GM18511 (cell line): ENCODE measurements around the gene CAPN12.

Source experiments
- ATAC-seq: cut with Tn5 transposase; IDR thresholded peaks from one replicate; pipeline ENCODE4 v1.9.1; 2021; ENCODE audit warnings: mild to moderate bottlenecking, moderate library complexity; ENCODE audit not compliant: unreplicated experiment

The CAPN12 gene

GRCh38 chr19:38727306-38727867, 16.9 kb downstream of the CAPN12 start:
- ATAC-seq = no peak

GRCh38 chr19:38726761-38727301, 17.4 kb downstream of the CAPN12 start:
- no peak for ATAC-seq

- no peak for ATAC-seq
Observed at GRCh38 chr19:38726284-38726673, 18.0 kb downstream of the CAPN12 start.

DNA sequence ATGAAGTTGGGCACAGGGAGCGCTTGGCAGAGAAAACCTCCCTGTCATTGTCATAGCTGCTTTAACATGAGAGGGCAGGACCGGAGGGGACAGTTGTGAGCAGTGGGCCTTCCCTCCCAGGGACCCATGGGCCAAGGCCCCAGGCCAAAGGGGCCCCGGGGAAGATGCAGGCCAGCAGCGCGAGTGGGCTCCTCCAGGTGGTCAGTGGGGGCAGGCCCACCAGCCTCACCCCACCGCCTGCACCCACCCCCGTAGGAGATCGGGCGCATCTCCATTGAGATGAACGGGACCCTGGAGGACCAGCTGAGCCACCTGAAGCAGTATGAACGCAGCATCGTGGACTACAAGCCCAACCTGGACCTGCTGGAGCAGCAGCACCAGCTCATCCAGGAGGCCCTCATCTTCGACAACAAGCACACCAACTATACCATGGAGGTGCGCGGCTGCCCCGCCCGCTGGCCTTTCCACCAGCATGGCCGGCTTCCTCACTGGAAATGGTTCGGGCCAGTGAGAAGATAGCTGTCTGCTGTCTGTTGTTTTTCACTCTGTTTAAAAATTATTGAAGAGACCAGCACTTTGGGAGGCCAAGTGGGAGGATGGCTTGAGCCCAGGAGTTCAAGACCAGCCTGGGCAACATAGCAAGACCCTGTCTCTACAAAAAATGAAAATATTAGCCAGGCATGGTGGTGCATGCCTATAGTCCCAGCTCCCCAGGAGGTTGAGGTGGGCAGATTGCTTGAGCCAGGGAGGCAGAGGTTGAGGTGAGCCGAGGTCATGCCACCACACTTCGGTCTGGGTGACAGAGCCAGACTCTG, 18.6 kb downstream of the CAPN12 start:
- ATAC-seq = no peak

- no peak for ATAC-seq
Observed at GRCh38 chr19:38723990-38724854, 20.1 kb downstream of the CAPN12 start.

GRCh38 chr19:38723606-38723965, 20.7 kb downstream of the CAPN12 start:
- ATAC-seq = no peak

DNA sequence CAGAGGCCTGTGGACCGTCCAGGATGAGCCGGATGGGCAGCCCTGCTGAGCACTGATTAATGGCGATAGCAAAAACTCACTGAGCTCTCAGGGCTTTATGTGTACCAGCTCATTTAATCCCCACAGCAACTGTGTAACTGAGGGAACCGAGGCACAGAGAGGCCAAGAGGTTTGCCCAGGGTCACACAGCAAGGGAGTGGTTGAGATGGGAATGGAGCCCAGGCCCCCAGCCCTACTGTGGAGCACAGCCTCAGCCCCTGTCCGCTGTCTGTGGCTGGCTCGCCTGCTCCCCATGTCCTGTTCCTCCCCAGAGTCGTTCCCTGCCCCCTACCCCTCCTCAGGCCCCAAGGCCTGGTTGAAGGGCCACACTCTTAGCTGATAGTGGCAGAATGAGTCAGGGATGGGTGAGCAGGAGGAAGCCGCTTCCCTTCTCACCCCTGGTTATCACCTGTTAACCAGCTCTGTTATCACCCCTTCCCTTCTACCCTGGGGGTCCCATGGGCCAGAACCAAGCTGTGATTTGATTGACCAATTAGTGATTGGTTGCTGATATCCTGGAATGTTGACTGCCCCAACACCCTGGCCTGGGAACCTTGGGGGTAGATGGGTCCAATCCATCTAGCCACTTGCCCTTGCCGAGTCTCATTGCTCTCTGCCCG, 21.2 kb downstream of the CAPN12 start:
- no peak for ATAC-seq

DNA sequence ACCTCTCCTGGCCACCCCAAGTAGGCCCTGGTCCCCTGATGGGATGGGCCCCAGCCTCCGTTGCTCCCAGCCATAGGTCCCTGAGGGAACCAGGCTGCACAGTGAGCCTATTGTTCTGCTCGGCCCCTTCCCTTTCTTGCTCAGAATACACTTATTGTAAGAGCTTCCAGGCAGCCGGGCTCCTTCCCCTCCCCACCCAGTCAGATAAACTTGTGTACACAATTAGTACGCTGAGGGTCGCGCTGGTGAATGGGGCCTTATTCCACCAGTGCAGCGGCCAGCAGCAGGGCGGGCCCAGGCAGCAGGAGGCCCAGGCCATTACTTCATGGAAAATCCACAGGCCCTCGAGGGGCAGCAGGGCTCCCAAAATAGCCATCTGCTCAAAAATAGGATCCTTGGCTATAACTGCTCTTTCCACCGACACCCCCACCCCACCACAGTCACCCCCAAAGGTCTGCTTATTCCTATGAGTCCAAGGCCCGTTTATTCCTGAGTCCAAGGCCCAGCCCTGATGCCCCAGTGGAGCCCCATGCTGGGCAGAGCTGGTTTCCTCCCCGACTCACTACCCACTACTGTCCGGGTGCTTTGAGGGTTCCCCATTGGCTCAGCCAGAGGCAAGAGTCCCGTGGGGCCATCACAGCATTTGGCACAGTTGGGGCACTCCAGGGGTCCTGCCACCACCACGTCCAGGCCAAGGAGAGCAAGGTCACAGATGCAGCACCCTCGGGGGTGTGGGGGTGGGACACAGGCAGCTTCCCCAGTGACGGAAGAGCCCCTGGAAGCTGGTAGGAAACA, 22.1 kb downstream of the CAPN12 start:
- no peak for ATAC-seq

GRCh38 chr19:38721496-38721895, 22.8 kb downstream of the CAPN12 start:
- ATAC-seq = no peak

DNA sequence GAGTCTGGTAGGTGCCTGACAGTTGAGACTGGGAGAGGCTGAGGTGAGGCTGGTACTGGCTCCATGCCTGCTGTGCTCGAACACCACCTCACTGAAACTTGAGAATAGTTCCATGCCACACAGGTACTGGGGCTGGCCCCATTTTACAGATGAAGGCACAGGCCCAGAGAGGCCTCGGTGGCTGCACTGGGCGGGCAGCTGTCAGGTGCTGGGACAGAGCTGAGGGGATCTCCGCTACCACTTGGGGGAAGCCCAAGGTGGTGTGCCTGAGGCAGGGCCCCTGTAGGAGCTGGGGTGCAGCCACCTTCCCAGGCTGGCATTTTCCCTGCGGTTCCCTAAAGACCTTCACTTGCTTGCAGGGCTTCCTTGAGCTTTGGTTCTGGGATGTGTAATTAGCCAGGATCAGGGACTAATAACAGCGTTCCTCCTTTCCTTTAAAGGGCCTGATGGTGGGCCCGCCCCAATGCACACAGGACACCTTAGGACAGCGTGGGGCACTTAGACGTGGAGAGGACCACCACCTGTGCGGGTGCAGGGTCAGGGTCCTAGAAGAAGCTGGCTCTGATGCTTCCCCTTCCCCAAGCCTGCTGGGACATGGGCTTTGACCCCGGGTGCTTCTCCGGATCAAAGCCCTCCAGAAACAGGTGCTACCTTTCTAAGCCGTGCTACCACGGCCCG, 23.6 kb downstream of the CAPN12 start:
- ATAC-seq = no peak

- no peak for ATAC-seq
Observed at GRCh38 chr19:38719761-38720558, 24.3 kb downstream of the CAPN12 start.

GRCh38 chr19:38718747-38719543, 25.3 kb downstream of the CAPN12 start:
- no peak for ATAC-seq

GRCh38 chr19:38717855-38718254, 26.4 kb downstream of the CAPN12 start:
- no peak for ATAC-seq

DNA sequence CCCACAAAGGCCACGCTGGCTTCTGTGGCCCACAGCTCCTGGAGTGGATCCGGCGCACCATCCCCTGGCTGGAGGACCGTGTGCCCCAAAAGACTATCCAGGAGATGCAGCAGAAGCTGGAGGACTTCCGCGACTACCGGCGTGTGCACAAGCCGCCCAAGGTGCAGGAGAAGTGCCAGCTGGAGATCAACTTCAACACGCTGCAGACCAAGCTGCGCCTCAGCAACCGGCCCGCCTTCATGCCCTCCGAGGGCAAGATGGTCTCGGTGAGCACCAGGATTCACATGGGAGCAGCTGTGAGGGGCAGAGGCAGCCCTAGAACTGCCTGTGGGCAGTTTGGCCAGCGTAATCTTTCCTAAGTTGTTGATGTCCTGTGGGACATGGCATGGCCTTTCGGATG, 27.2 kb downstream of the CAPN12 start:
- ATAC-seq = no peak

DNA sequence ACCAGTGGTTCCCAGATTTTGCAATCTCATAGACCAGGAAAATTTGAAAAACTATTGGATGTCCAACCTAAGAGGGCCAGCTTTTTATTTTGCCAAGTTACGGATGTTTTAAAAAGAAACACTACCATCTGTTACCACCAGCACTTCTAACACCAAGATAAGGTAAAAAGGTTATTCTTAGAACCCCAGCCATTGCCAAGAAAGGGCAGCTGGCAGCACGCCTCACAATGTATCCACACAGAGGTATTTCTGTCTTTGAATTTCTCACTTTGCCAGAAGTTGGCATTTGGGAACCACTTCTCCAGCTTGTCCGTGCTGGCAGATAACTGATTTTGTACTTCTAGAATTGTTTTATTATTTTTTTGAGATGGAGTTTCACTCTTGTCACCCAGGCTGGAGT, 28.7 kb downstream of the CAPN12 start:
- ATAC-seq = no peak

DNA sequence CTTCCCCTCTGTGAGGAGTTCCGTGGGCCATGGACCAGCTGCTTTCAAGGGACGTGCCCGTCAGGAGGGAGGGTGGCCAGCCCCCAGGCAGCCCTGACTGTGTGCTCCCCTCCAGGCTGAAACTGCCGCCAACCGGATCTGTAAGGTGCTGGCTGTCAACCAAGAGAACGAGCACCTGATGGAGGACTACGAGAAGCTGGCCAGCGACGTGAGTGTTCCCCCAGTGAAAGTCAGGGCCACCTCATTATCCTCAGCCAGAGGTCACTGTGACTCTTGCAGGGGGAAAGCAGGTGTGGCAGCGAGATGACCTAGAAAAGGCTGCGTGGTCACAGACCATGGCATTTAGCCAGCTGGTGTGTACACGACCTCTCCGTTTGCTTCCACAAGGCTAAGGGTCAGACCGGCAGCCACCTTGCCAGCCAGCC, 29.9 kb downstream of the CAPN12 start:
- no peak for ATAC-seq

GRCh38 chr19:38713865-38714264, 30.4 kb downstream of the CAPN12 start:
- no peak for ATAC-seq

GRCh38 chr19:38713227-38713649, 31.0 kb downstream of the CAPN12 start:
- ATAC-seq = no peak
